ENCODE data around the gene CCRL2. TPM values are rescaled to one million over a fixed set of nuclear protein-coding genes. Genes with fewer than 3 reads are reported as not detected.

The CCRL2 gene
- total and polyA plus RNA-seq, 8 donors = 0.76 to 5.2 (median 2.0) TPM; not detected in 3

- H3K27ac ChIP-seq = no peak overlapping the region
- peaks cover 0 to 6% (median 0%) of the 10 kb centered on the region in 4 donors for H3K36me3 ChIP-seq
- TF ChIP-seq EP300 (IDR thresholded peaks at IDR 0.05) = no peak
- TF ChIP-seq POLR2A (IDR thresholded peaks at IDR 0.05) = no peak
- no peak for TF ChIP-seq POLR2AphosphoS5 (IDR thresholded peaks at IDR 0.05)
- TF ChIP-seq CTCF (IDR thresholded peaks at IDR 0.05) = no peak
- no peaks in the 10 kb centered on the region for H3K9me3 ChIP-seq
- H3K27me3 ChIP-seq = no peaks in the 10 kb centered on the region
- H3K4me3 ChIP-seq = no peak overlapping the region
- DNase-seq = no peak
- WGBS, 5 donors = 55 to 74% (median 62%) methylated on average over 3 of the region's 3 CpGs
- intact Hi-C loops (cut with DNase I; ENCODE audit: low total_unique reads) = no loop called here
- H3K4me1 ChIP-seq = peaks cover under 1 to 21% (median 5%) of the 10 kb centered on the region in 4 donors
These were observed 5.8 kb downstream of the CCRL2 start for GRCh38 chr3:46412786-46413298.

GRCh38 chr3:46413951-46414350 lies 6.9 kb downstream of the CCRL2 start:
- Histone ChIP-seq H3K27me3 (no peaks in the 10 kb centered on the region), H3K9me3 (no peaks in the 10 kb centered on the region), H3K36me3 (peaks cover 0 to 6% (median 0%) of the 10 kb centered on the region in 4 donors), H3K27ac (no peak overlapping the region), H3K4me3 (no peak overlapping the region), H3K4me1 (peaks cover 0 to 10% (median 0%) of the 10 kb centered on the region in 4 donors)
- DNase-seq = no peak
- intact Hi-C loops (cut with DNase I; ENCODE audit: low total_unique reads) = no loop called here
- TF ChIP-seq EP300 (IDR thresholded peaks at IDR 0.05) = no peak
- TF ChIP-seq POLR2AphosphoS5 (IDR thresholded peaks at IDR 0.05) = no peak
- TF ChIP-seq POLR2A (IDR thresholded peaks at IDR 0.05) = no peak
- no peak for TF ChIP-seq CTCF (IDR thresholded peaks at IDR 0.05)
- 68 to 84% (median 72%) methylated on average over 5 of the region's 5 CpGs for WGBS, 5 donors

- no peaks in the 10 kb centered on the region for H3K27me3 ChIP-seq
- WGBS, 5 donors = 70 to 77% (median 71%) methylated on average over 4 of the region's 4 CpGs
- TF ChIP-seq POLR2A (IDR thresholded peaks at IDR 0.05) = no peak
- no peak for TF ChIP-seq POLR2AphosphoS5 (IDR thresholded peaks at IDR 0.05)
- TF ChIP-seq CTCF (IDR thresholded peaks at IDR 0.05) = no peak
- peaks cover 0 to 8% (median 0%) of the 10 kb centered on the region in 4 donors for H3K4me1 ChIP-seq
- H3K4me3 ChIP-seq = no peak overlapping the region
- no peaks in the 10 kb centered on the region for H3K9me3 ChIP-seq
- no peak overlapping the region for H3K27ac ChIP-seq
- peaks cover 0 to 5% (median 0%) of the 10 kb centered on the region in 4 donors for H3K36me3 ChIP-seq
- DNase-seq = no peak
- intact Hi-C loops (cut with DNase I; ENCODE audit: low total_unique reads) = no loop called here
These were observed 7.7 kb downstream of the CCRL2 start for GRCh38 chr3:46414739-46415138.

GRCh38 chr3:46416125-46416810 lies 9.2 kb downstream of the CCRL2 start:
- whole genome bisulfite sequencing, 5 donors = 28 to 37% (median 29%) methylated on average over 10 of the region's 10 CpGs
- Histone ChIP-seq H3K4me3 (no peak overlapping the region), H3K27me3 (no peaks in the 10 kb centered on the region), H3K4me1 (peaks cover 0 to 8% (median 0%) of the 10 kb centered on the region in 4 donors), H3K9me3 (no peaks in the 10 kb centered on the region), H3K36me3 (no peaks in the 10 kb centered on the region), H3K27ac (no peak overlapping the region)
- TF ChIP-seq POLR2AphosphoS5 (IDR thresholded peaks at IDR 0.05) (no peak), POLR2A (IDR thresholded peaks at IDR 0.05) (no peak), EP300 (IDR thresholded peaks at IDR 0.05) (no peak), CTCF (IDR thresholded peaks at IDR 0.05) (no peak)
- DNase-seq = peak in 1 of 2 donors; percentile 29
- intact Hi-C loops (cut with DNase I; ENCODE audit: low total_unique reads) = no loop called here
